WTC11 (cell line): Measurements from ENCODE around the gene CRABP2. TPM values are rescaled to one million over a fixed set of nuclear protein-coding genes. Genes with fewer than 3 reads are reported as not detected.

Experiments
- AFF4 ChIP-seq: sonication (generic); formaldehyde crosslinking; IDR thresholded peaks from 2 replicates; pipeline ENCODE4 v1.8.1; 2023; ENCODE audit warnings: mild to moderate bottlenecking, missing genetic modification reagents, borderline replicate concordance
- ARID4B ChIP-seq: sonication (generic); formaldehyde crosslinking; IDR thresholded peaks from 2 replicates; pipeline ENCODE4 v1.8.0; 2023; ENCODE audit warnings: missing genetic modification reagents, mild to moderate bottlenecking, borderline replicate concordance
- CTCF ChIP-seq: fragments of 200-600 bp; IDR thresholded peaks from 2 replicates; pipeline ENCODE4 v1.8.0; 2022; ENCODE audit warnings: antibody characterized with exemption
- E2F1 ChIP-seq: sonication (generic); formaldehyde crosslinking; IDR thresholded peaks from 2 replicates; pipeline ENCODE4 v1.8.0; 2022; ENCODE audit warnings: mild to moderate bottlenecking, missing genetic modification reagents
- E2F5 ChIP-seq: sonication (generic); formaldehyde crosslinking; IDR thresholded peaks from 2 replicates; pipeline ENCODE4 v1.8.1; 2022; ENCODE audit warnings: mild to moderate bottlenecking, moderate library complexity, missing genetic modification reagents
- ELF4 ChIP-seq: sonication (generic); formaldehyde crosslinking; IDR thresholded peaks from 2 replicates; pipeline ENCODE4 v1.8.1; 2022; ENCODE audit warnings: low read depth, mild to moderate bottlenecking, moderate library complexity, missing genetic modification reagents
- ERG ChIP-seq: fragments of 250-450 bp; sonication (Bioruptor Pico); IDR thresholded peaks from 2 replicates; pipeline ENCODE4 v1.8.0; 2021; ENCODE audit warnings: mild to moderate bottlenecking
- FOXJ3 ChIP-seq: sonication (generic); formaldehyde crosslinking; IDR thresholded peaks from 2 replicates; pipeline ENCODE4 v1.9.0; 2021; ENCODE audit warnings: missing genetic modification reagents, mild to moderate bottlenecking, borderline replicate concordance
- IRF1 ChIP-seq: sonication (generic); formaldehyde crosslinking; IDR thresholded peaks from 2 replicates; pipeline ENCODE4 v1.8.0; 2023; ENCODE audit warnings: missing genetic modification reagents
- JAZF1 ChIP-seq: fragments of 250-450 bp; sonication (Bioruptor Pico); IDR thresholded peaks from 2 replicates; pipeline ENCODE4 v1.9.0; 2021; ENCODE audit warnings: moderate library complexity, mild to moderate bottlenecking, inconsistent platforms
- MAX ChIP-seq: sonication (generic); formaldehyde crosslinking; IDR thresholded peaks from 2 replicates; pipeline ENCODE4 v1.8.0; 2022; ENCODE audit warnings: mild to moderate bottlenecking, missing genetic modification reagents
- PRRX2 ChIP-seq: fragments of 250-450 bp; sonication (Bioruptor Pico); IDR thresholded peaks from 2 replicates; pipeline ENCODE4 v1.8.0; 2021; ENCODE audit warnings: mild to moderate bottlenecking
- SP1 ChIP-seq: sonication (generic); formaldehyde crosslinking; conservative IDR thresholded peaks from 2 replicates; pipeline ENCODE4 v1.8.1; 2022; ENCODE audit warnings: missing genetic modification reagents
- STAT6 ChIP-seq: sonication (generic); formaldehyde crosslinking; conservative IDR thresholded peaks from 2 replicates; pipeline ENCODE4 v1.8.1; 2023; ENCODE audit warnings: mild to moderate bottlenecking, low read depth, missing genetic modification reagents, moderate library complexity
- ZBTB43 ChIP-seq: sonication (generic); formaldehyde crosslinking; IDR thresholded peaks from 2 replicates; pipeline ENCODE4 v1.8.1; 2023; ENCODE audit warnings: mild to moderate bottlenecking, missing genetic modification reagents
- total RNA-seq: library from RNA; stranded (reverse); gene quantifications from 3 replicates; pipeline ENCODE4 v1.2.3, GENCODE V29; 2021

CRABP2 gene
- total RNA-seq, 1 experiment from 2014 or later = 135 TPM

GRCh38 chr1:156740741-156741480, 35.5 kb upstream of the CRABP2 start, which contains the start of gene MRPL24 (continued):
- TF ChIP-seq STAT6 (CRISPR knock-in tag) (no peak), ERG (CRISPR knock-in tag) (0 out of 2 replicates have a peak, but pooled peaks have one; percentile 43), SP1 (CRISPR knock-in tag) (peak; percentile 96), E2F5 (CRISPR knock-in tag) (peak; percentile 87), ZBTB43 (CRISPR knock-in tag) (no peak), PRRX2 (peak; percentile 76), IRF1 (CRISPR knock-in tag) (peak; percentile 35; the same call in 1 of the 2 replicates), ELF4 (no peak), FOXJ3 (no peak), MAX (CRISPR knock-in tag) (peak; percentile 94), JAZF1 (CRISPR knock-in tag) (no peak), AFF4 (CRISPR knock-in tag) (no peak), E2F1 (CRISPR knock-in tag) (no peak), CTCF (no peak), ARID4B (CRISPR knock-in tag) (peak; percentile 21; the same call in 1 of the 2 replicates)
